ENCODE measurements around the gene TMEM54.
"Not testable (repeated sequence)": the region's sequence is repeated elsewhere in the genome, so short reads cannot be mapped to it uniquely, and the experiment has no call there.

TMEM54 gene

GRCh38 chr1:32918179-32918578 is 17.0 kb upstream of the TMEM54 start:
- no peak for DNase-seq

GRCh38 chr1:32917521-32917920 is 16.3 kb upstream of the TMEM54 start:
- DNase-seq = no peak

- no peak for DNase-seq
Observed at GRCh38 chr1:32915766-32916706, 14.8 kb upstream of the TMEM54 start.

GRCh38 chr1:32910319-32910718 is 9.1 kb upstream of the TMEM54 start:
- DNase-seq = no peak

- DNase-seq = no peak
Observed at GRCh38 chr1:32907435-32907834, 6.2 kb upstream of the TMEM54 start.

GRCh38 chr1:32906654-32907053 is 5.5 kb upstream of the TMEM54 start:
- DNase-seq = no peak

GRCh38 chr1:32905588-32905987 is 4.4 kb upstream of the TMEM54 start:
- not testable (repeated sequence) for DNase-seq

GRCh38 chr1:32904797-32905196 is 3.6 kb upstream of the TMEM54 start:
- DNase-seq = no peak

- no peak for DNase-seq
Observed at GRCh38 chr1:32903991-32904785, 3.0 kb upstream of the TMEM54 start.

- no peak for DNase-seq
Observed at GRCh38 chr1:32902535-32902920, 1.3 kb upstream of the TMEM54 start.

GRCh38 chr1:32901823-32902534 is 790 bp upstream of the TMEM54 start:
- DNase-seq = no peak

- DNase-seq = no peak
Observed at GRCh38 chr1:32900371-32900955, 726 bp downstream of the TMEM54 start.

GRCh38 chr1:32899586-32900296 is 1.4 kb downstream of the TMEM54 start:
- DNase-seq = no peak

- DNase-seq = no peak
Observed at GRCh38 chr1:32898958-32899357, 2.2 kb downstream of the TMEM54 start.

- no peak for DNase-seq
Observed at GRCh38 chr1:32898056-32898455, 3.1 kb downstream of the TMEM54 start.

GRCh38 chr1:32897082-32898049 is 3.8 kb downstream of the TMEM54 start:
- no peak for DNase-seq

GRCh38 chr1:32896451-32896850 is 4.7 kb downstream of the TMEM54 start:
- DNase-seq = no peak

- DNase-seq = no peak
Observed at GRCh38 chr1:32895325-32896215, 5.6 kb downstream of the TMEM54 start.

- DNase-seq = no peak
Observed at GRCh38 chr1:32894681-32895080, 6.5 kb downstream of the TMEM54 start.

All from CD4-positive, alpha-beta T cell treated with Interleukin-10 for 1 hour (primary cell).